Stimulated activated CD4-positive, alpha-beta T cell treated with anti-CD3 and anti-CD28 coated beads, Interleukin-12 subunit alpha, Interleukin-12 subunit beta, amount 100 ng/mL, for 24 hours (primary cell): ENCODE data around the gene SLC9A3.
A peak's percentile ranks its signal among the peaks of the same experiment; 100 is the strongest.

ENCODE experiments used
- DNase-seq, 2 experiments: peaks; one replicate each; pipeline ENCODE4 v3.0.0-alpha.2; 2020; ENCODE audit warnings: low read depth in 2 of 2

Gene SLC9A3

DNA sequence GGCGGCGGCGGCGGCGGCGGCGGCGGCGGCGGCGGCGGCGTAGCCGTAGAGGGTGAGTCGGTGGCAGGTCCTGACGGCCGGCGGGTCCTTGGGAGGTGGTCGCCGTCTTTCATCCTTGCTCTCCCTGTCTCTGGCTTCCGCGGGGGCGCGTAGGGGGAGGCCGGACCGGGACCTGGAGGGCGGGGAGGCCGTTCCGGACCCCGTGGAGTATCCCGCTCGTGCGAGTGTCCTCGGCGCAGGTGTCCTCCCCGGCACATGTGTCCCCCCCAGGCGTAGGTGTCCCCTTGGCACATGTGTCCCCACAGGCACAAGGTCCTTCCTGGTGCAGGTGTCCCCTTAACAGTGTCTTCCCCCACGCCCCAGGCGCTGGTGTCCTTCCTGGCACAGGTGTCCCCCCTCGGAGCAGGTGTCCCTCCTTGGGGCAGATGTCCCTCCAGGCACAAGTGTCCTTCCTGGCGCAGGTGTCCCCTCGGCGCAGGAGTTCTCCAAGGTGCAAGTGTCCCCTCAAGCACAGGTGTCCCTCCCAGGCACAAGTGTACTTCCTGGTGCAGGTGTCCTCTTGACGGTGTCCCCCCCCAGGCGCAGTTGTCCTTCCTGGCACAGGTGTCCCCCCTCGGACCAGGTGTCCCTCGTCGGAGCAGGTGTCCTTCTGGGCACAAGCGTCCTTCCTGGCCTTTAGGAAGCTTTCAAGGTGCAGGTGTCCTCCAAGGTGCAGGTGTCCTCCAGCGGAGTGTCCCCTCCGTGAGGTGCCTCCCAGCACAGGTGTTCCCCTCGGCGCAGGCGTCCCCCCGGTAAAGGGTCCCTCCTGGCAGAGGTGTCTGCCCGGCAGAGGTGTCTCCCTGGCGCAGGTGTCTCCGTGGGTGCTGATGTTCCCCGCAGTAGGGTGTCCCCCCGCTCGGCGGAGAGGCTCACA, 80.8 kb downstream of the SLC9A3 start:
- peak in 1 of 2 experiments; percentile 23 for DNase-seq

DNA sequence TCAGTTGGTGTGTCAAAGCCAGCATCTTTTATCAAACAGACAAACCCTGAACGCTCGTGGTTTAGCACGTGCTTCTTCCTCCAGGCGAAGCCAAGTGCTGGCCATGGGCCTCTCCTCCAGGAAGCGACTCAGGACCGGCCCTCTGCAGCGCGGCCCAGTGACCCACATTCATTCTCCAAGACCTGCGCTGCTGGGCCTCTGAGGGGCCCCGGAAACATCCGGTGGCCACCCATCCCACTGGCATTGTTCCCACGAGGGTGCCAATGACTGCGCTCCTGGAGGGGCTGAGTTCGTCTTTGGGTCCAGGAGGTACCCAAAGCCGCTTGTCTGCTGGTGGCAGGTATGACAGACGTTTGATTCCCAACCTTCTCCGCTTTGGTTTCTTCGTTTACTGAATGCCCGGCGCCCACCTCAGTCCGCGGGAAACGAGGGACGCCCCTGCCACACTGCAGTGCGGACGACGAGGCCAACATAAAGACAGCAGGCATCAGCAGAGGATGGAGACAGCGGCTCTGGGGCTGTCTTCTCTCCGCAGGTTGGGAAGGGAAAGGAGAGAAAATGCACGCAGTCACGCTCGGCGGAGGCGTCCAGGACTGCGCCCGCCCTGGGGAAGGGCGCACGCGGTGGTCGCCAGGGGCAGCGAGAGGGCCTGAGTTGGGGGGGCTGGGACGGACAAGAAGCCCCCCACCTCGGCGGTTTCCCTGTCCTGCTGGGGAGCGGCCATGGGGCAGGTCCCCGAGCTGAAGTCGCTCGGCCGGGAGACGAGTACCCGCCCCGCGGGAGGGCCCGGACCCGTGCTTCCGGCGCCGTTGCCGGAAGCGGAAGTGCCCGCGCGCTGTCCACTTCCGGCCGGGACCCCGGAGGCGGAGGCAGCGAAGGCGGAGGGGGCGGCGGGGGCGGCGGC, 81.7 kb downstream of the SLC9A3 start, which contains the start of gene EXOC3:
Gene EXOC3 (plus strand): TSS at position 842 of the 904 bp plus-strand sequence. CDS start 3,030 bp downstream, outside the sequence.
- DNase-seq: peak; percentile 54 to 68

DNA sequence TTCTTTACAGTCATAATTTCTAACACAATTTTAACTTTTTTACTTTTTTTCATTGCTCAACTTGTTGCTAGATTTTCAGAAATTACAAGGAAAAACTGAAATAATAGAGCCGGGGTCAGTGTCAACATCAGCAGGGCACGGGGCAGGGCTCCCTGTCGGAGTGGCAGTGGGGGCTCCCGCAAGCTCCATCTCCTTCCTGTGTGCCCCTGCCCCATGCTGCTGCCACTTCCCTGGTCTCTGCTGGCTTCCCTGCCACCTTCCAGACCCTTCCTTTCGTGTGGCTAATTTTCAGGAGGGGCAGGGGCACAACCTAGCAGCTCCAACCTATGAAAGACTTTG, 82.3 kb downstream of the SLC9A3 start:
- DNase-seq: no peak

DNA sequence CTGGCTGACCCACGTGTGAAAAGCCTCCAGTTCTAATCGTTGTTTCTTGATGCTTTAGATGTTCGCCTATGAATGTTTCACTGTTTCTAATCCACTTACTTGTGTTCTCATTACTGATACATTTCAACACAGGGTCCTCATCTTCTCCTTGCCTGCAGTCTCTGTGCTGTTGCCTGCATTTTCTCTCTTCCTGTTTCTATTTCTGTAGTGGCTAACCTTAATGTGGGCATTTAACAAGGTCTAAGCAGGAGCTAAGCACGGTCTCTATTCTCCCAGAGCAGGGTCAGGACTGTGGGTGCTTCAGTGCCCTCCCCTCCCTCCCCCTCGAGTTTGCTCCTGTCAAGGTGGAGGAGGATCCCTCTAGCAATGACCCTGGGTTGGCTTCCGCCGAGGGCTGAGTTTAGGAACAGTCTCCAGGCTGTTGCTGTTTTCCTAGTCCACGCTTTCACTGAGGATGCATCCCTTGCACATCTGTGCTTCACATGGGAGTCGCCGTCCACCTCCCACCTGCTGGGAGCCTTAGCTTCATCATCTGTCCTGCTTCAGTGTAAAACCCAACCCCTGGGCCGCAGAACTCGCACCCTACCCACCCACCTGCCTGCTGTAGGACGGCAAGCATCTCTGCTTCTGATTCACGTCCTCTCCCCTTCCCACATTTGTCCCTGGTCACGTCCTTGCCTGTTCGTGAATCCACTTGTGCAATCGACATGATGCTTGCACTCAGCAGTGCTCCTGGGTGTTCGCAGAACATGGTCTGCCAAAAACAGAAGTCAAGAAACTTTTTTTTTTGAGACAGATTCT, 83.6 kb downstream of the SLC9A3 start:
- no peak for DNase-seq

DNA sequence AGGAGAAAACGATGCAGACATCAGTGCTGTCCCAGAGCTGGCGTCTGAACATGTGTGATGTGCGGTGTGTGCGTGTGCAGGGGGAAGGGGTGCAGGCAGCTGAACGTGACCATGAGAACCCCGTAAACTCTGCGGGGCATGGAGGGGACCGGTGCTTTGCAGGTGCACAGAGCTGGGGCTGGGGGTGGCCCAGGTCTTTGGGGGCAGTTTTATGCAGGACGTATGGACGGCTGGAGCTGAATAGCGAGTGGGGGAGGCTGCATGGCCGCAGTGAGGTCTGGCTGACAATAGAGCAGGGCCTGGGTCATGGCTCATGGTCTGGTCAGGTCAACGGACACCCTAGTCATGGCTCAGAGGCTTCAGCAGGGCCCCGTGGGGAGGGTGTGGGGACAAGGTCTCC, 84.6 kb downstream of the SLC9A3 start:
- no peak for DNase-seq

DNA sequence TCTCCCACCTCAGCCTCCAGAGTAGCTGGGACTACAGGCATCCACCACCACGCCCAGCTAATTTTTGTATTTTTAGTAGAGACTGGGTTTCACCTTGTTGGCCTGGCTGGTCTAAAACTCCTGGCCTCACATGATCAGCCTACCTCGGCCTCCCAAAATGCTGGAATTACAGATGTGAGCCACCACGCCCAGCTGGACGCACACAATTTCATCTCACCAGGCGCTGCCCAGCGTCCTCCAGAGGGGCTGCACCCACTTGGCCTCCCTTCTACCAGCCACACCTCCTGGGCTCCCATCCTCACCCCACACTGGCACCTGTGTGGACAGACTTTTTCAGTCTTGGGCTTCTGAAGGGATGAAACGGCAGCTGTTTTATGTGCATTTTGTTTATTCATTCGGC, 85.1 kb downstream of the SLC9A3 start:
- no peak for DNase-seq

DNA sequence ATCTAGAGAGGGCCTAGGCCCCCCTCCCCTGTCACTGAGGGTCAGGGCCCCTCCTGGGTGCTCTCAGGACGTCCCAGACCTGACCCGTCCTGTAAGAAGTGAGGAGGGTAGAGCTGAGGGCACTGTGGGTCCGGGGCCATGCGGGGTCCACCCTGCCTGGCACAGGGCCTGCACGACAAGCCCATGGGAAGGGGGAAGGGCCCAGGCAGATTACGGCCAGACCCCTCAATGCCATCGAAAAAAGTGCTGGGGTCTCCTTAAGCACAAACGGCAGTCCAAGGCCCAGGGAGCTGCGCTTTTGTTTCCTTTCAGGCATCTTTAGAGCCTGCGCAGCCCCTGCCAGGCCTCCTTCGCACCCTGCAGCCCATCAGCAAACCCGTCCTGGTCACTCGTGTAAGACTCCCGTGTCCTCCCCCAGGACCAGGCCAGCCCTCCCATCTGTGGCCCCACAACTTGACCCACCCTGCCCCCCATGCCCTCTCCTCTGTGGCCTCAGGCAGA, 85.7 kb downstream of the SLC9A3 start:
- no peak for DNase-seq

DNA sequence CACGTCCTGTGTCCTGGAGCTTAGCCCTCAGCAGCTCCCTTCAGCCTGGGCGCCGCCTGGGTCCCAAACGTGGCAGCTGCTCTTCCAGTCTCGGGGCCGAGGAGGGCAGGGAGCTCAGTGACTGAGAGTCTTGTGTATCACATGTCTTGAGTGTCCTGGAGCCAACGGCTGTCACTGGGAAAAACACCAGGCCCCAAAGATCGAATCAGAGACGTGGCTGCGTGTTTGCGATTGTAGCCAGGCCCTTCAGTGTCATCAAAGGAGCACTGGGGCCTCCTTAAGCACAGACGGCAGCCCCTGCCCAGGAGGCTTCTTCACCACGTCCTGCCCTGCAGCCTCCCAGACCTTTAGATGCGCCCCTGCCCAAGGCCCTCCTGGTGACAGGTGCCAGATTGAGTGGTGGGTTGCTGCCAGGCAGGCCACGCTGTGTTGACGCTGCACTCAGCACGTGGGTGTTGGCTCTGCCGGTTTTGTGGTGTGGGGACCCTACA, 86.9 kb downstream of the SLC9A3 start:
- no peak for DNase-seq

DNA sequence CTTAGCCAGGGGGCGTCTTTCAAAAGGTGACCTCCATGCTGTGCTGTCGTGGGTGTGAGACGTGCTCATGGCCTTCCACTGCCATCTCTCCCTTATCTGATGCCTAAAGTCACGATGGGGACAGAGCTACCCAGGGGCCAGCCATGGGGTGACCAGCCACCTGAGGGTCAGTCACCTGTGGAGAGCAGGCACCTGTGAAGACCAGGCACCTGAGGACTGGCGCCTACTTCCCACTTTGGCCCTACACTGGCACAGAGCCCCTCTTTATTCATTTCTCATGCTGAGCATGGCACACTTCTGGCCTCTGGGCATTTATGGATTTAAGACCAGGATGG, 87.6 kb downstream of the SLC9A3 start:
- DNase-seq: no peak

DNA sequence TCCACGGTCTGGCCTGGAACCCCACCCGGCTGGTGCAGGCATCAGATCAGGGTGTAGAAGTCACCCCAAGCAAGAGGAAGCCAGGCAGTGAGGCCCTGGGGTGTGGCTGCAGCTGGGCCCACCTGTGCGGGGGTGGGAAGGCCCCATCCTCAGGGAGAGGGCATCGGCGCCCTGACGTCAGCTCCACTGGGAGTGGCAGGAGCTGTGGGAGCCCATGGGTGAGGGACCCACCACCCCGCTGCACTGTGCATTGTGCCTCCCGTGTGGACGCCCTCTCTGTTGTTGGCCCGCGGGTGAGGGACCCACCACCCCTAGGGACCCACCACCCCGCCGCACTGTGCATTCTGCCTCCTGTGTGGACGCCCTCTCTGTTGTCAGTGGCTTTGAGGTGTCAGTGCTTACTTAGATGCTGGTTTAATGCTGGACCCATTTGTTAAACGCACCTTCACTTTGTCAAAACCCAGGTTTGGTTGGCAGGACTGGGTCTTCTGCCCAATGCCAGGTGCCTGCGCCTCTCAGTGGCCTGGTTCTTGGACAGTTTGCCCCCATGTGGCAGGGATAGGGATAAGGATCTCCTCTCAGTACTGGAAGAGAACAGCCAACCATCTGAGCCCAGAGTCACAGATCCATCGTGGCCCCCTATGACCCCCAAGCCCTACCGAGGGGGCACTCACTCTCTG, 88.1 kb downstream of the SLC9A3 start:
- no peak for DNase-seq

DNA sequence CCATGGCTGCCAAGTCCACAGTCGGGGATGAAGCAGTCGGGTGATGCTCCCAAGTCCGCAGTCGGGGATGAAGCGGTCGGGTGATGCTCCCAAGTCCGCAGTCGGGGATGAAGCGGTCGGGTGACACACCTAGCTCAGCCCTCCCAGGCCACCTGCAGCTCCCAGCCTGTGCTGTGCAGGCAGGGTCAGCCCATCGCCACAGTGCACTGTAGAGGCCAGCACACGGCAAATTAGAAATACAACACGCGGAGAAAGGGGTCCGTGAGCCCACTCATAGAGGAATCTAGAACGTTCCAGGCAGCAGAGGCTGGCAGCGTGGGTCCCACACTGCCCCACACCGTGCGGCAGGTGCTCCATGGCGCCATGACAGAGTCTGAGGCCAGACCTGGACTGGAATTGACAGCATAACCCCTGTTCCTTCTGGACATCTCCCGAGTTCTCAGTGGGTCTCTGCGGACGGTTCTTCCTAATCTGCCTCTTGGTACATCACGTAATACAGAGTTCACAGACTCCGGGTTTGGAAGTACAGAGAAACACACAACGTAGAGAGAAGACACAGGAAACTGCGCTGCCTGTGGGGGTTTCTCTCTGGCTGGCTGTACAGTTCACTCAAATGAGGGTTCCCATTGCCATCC, 89.0 kb downstream of the SLC9A3 start:
- DNase-seq: no peak

DNA sequence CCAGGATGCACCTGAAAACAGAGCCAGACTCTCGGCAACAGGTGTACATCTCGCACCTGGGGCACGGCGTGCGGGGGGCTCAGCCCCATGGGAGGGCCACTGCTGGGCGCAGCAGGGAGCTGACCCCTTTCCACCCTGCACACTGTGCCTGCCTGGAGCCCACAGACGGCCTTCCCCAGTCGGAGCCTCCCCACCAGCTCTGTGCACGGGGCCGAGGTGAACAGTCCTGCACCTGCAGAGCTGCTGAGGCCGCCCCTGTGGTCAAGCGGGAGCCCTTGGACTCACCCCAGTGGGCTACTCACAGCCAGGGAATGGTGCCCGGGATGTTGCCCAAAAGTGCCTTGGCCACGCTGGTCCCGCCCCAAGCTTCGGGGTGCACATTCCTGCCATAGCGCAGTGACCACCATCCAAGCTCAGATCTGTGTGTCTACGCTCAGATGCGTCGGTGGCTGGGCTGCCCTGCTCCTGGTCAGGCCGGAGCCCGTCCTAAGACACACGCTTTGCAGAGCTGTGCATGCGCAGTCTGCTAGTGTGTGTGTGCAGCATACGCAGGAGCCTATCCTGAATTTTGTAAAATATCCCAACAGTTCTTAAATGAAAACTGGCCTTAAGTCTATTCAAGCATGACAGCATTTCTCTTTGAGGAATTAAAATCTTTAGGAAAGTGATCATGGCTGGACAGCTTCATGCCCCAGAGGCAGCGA, 89.7 kb downstream of the SLC9A3 start:
- DNase-seq: no peak

DNA sequence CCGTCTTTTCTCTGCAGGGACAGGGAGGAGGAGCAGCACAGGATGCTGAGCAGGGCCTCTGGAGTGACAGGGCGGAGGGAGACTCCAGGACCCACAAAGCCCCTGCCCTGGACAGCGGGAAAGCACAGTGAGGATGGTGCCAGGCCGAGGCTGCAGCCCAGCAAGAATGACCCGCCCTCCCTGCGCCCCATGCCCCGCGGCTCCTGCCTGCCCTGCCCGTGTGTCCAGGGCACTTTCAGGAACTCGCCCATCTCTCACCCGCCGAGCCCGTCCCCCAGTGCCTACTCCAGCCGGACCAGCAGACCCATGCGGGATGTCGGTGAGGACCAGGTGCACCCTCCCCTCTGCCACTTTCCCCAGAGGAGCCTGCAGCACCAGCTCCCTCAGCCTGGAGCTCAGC, 90.4 kb downstream of the SLC9A3 start:
- no peak for DNase-seq

DNA sequence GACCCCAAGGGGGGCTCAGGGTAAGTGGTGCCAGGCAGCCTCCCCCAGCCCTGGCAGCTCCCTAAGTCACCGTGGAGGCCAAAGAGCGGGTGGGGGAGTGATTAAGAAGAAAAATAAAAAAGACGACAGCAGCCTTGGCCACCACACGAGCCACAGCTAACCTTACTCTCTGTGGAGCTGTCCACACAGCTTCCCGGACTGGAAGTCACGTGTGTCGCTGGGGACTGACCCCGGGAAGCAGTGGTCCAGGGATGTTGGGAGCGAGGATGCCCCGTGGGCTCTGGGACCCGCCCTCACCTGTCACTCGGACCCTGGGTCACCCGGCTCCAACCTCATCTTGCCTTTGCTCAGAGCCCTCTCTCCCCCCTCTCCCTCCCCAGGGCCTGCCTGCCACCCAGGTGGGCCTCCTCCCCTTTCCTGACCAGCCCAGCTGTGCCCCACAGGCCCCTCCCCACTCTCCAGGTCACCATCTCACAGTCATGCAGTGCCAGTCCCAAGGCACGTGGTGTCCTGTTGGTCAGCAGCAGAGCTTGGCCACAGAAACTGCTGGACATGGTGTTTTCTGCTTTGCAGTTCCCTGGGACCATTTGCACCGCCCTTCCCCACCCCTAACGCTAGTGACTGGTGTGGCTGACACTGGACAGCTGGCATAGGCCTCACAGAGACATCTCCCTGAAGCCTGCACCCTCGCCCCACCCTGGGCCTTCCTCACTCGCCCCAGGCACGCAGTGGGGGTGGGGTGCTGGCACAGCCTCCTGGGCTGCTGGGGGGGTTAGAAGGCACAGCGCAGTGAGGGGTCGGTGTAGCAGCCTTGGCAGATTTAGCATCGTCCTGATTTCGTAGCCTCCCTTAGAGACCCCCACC, 91.1 kb downstream of the SLC9A3 start:
- no peak for DNase-seq

DNA sequence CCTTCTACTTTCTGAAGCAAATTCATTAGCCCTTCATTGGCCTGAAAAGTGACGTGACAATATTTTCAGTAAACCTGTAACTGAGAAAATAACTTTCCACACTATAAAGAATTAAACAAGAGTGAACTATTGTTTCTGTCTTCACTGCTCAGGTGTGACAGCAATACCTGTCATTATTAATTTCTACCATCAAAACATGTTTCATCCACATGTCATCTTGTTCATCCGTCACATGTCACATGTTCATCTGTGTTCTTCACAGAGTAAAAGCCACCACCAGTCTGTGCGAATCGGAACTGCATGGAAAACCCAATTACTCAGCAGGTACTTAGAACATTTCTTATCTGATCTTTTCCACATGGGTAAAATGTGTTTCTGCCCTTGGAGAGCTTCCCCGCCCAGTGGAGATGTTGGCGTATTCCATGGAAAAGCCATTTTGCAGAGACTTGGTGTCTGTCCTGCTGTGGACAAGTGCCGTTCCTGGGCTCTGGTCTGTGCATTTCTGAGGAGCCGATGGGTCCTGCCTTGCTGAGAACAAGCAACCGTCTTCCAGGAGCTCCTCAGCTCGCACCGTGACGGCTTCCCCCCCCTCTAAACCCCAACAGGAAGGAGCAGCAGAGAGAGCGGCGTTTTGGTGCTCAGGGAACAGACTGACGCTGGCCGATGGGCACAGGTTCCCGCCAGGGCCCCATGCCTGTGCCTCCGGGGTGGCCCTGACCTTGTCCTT, 91.9 kb downstream of the SLC9A3 start:
- DNase-seq: no peak

DNA sequence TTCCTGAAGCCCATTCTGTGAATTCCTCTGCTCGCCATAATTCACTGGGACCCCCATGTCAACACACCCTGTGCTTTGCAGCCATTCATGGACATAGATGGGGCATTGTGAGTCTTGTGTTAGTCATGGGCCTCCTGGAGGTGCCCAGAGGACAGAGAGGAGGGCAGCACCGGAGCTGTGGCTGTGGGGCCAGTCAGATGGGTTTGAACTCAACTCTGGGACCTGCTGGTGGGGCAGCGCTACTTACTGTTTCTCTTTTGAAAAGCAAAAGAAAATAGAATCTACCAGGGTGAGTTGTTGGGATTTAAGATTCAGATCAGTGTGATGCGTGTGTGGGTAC, 92.6 kb downstream of the SLC9A3 start:
- no peak for DNase-seq

DNA sequence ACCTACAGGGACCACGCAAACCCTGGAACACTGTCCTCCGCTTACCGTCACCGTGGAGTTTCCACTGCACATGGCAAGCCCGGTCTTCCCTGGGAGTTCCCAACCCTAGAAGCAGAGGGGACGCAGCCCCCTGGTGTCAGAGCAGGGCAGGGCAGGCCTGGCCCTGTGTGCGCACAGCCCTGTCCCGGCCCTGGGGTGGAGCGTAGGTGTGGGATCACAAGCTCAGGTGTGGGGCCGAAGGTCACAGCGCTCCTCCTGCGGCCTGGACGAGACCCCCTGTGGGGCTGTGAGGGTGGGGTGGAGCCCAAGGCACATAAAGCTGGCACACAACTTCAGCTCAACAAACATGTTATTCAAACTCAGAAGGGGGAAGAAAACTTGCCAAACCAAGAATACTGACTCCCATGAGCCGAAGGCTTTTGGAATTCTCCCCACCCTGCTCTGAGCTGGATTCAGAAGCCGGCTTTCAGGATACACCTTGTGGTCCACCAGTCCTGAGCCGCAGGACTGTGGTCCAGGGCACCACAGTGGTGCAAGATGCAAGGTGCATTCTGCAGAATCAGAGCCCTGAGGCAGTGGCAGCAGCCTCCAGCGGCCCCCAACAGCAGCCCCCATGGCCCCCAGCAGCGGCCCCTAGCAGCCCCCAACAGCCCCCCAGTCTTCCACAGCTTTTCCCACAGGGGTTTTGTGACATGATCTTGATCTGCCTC, 93.1 kb downstream of the SLC9A3 start:
- peak in 1 of 2 experiments; percentile 44 for DNase-seq
